Measurements from ENCODE around the gene ZNF679.
A peak's percentile ranks its signal among the peaks of the same experiment; 100 is the strongest.
"Not testable (repeated sequence)": the region's sequence is repeated elsewhere in the genome, so short reads cannot be mapped to it uniquely, and the experiment has no call there.

ZNF679 gene

DNA sequence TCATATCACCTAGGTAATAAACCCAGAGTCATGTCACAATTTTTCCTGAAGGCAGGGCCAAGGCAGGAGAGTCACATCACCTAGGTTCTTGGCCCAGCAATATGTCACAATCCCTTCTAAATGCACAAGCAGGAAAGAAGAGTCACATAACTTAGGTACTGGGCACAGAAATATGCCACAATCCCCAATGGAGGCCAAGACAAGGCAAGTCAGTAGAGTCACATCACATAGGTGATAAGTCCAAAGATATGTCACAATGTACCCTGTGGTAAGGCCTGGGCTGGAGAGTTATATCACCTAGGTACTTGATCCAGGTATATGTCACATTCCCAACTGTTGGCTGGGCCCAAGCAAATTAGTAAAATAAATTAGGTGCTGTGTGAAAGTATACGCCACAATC lies at the start of gene ZNF679:
ZNF679 (plus strand) TSS at position 301 of the 400 bp plus-strand sequence. CDS start 20,644 bp downstream, outside the sequence.
- not testable (repeated sequence) for DNase-seq (ENCODE audit: low read depth)

DNA sequence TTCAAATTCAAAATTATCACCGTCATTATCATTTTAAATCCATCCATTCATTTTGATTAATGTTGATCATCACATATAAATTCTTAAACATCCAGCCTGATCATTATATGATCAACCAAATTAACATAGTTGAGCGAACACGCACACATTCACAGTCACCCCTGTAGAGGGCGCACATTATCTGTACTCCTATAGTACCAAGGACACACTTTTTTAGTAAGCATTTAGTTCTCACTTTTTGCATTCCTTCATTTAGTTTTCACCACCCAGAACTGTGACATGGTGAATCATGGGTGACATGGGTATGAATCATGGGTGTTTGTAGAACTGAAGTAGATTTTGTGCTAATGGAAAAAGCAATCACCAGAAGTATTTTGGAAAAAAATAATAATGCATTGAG lies 47.3 kb upstream of the ZNF679 start:
- peak; percentile 7 for DNase-seq (ENCODE audit: low read depth)

DNA sequence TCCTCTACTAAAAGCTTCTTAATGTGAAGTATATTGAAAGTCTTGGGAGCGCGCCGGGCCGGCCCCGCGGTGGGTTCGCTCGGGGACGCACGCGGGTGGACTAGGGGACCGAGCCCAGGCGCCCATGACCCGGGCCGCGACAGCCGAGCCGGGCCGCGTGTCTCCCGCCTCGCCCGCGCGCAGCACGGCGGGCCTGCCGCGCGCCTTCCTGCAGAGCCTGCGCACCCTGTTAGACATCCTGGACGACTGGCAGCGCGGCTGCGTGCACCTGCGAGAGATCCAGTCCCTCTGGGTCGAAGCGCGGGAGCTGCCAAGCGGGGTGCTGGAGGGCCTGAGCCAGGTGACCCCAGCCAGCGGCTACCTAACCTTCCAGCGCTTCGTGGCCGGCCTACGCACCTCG lies 46.7 kb upstream of the ZNF679 start:
- no peak for DNase-seq (ENCODE audit: low read depth)

DNA sequence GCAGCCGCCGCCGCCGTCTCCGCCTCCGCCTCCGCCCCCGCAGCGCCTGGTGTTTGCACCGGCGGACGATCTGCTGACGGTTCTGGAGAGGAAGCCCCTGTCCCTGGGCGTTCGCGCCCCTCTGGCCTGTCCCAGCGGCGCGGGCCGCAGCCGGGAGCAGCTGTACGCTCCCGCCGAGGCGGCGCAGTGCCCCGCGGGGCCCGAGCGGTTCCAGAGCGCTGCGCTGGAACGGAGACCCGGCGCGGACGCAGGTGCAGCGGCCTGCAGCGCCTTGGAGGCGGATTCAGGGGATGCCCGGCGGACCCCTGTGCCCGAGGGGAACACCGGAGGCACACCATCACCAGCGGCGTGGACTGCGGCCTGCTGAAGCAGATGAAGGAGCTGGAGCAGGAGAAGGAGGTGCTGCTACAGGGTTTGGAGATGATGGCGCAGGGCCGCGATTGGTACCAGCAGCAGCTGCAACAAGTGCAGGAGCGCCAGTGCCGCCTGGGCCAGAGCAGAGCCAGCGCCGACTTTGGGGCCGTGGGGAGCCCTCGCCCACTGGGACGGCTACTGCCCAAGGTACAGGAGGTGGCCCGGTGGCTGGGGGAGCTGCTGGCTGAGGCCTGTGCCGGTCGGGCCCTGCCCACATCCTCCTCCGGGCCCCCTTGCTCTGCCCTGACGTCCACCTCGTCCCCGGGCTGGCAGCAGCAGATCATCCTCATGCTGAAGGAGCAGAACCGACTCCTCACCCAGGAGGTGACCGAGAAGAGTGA lies 46.1 kb upstream of the ZNF679 start:
- DNase-seq (ENCODE audit: low read depth) = no peak

DNA sequence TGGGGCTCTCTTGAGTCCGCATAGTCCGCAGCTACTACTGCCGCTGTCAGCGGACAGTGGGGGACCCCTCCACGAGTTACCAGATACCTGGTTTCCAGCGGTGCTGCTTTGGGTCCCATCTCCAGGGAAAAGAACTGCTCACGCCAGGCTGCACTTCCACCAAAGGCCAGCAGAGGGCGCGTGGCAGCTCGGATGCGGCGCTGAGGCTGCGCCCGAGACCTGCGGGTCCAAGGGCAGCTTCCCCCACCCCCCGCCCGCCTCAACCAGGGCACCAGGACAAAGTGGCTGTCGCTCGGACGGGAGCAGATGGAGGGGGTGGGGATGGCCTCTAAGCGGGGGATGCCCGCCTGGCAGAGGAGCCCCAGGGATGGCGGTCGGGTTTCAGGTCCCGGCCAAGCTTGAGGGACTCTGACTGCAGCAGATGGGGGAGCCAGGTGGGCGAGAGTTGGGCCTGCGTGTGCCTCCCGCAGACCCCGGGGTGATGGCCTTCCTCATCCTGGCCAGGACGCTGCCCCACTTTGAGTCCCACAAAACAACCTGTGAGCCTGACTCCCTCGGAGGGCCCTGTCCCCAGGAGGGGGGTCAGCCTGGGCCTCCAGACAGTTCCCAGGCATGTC lies 45.0 kb upstream of the ZNF679 start:
- no peak for DNase-seq (ENCODE audit: low read depth)

DNA sequence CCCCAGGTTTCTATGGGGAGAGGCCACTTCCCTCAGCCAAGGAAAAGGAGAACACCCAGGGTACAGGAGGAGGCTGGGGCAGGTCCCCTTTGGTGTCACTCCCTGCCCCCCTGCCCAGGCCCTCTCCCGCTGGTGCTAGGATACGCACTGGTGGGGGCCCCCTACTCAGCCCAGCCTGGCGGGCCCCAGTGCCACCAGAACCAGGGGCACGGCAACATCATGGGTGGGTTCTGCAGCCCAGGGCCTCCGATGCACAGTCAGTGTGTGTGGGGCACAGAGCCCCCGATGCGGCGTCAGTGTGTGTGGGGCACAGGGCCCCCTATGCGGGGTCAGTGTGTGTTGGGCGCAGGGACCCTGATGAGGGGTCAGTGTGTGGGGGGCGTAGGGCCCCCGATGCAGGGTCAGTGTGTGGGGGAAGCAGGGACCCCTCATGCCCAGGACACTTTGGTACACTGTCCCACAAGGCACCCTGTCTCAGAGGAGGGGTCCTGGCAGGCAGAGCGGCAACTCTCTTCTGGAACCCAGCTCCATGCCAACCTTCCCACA lies 44.4 kb upstream of the ZNF679 start:
- DNase-seq (ENCODE audit: low read depth) = no peak

DNA sequence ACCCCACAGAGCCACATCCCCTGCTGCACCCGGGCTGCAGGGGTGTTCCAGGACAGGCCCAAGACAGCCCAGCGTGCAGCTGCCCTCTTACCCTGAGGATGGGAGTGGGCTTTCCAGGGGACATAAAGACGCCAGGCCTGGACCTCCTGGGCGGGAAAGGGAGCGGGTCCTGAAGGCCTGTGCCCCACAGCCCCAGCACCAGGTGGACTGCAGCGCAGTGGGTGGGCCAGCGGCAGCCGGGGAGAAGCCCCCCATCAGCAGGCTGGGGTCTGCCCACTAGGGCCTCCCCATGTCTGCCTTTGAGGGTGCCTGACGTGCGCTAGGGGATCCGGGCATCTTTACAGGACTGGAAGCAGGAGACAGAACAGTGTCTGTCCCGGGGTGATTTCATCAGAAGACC lies 43.9 kb upstream of the ZNF679 start:
- no peak for DNase-seq (ENCODE audit: low read depth)

DNA sequence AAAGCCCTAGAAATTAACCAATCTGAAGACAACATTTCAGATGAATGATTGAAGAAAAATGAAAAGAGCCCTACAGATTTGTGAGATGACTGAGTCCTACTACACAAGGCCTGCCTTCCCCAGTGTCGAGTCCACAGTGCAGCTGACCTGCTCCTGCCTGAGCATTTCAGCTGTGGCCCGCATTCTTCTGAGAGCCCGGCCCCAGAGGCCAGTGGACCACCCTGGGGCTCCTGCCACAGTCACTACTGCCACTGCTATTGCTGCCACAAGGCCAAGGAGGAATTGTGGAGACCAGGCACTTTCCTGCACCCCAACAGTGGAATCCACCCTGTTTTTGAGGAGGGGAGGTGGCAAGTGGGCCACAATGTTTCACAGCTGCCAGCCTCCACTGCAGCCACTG lies 40.9 kb upstream of the ZNF679 start:
- no peak for DNase-seq (ENCODE audit: low read depth)

DNA sequence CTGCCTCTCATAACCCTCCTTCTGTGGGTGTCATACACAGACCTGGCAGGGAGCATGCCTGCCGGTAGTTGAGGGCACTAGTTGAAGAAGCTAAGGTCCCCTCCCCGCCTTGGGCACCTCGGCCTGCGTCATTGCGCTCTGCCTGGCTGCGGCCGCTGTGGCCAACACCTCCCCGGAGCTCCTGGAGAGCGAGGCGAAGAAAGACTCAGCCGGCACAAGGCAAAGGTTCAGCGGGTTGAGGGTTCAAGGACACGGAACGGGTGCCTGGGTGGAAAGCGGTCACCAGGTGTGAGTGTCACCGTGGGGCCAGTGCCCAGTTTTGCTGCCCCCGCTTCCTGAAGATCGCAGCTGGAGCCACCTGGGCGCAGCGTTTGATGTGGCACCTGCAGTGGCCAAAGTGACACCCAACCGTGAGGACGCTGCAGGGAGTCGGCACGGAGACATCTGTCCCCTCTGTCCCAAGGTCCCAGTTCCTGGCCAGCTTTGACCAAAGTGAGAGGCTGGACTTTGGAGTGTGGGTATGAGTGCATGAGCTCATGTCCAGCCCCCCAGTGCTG lies 36.0 kb upstream of the ZNF679 start:
- DNase-seq (ENCODE audit: low read depth) = no peak

DNA sequence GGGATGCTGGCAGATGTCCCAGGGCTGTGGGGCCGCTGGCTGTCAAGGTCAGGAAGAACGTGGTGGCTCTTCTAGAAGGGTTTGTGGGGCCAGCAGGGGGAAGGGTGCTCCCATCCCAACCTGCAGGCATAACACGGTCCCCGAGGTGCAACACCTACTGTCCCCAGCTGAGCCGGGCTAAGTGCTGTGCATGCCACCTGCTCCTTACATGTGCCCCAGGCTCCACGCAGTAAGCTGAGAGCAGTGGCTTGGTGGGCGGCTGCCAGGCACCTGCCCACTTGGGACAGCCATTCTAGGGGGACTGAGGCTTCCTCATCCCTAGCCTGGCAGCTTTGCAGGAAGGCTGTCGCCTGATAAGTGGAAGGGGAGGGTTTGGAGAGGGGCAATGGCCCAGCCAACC lies 35.5 kb upstream of the ZNF679 start:
- no peak for DNase-seq (ENCODE audit: low read depth)

DNA sequence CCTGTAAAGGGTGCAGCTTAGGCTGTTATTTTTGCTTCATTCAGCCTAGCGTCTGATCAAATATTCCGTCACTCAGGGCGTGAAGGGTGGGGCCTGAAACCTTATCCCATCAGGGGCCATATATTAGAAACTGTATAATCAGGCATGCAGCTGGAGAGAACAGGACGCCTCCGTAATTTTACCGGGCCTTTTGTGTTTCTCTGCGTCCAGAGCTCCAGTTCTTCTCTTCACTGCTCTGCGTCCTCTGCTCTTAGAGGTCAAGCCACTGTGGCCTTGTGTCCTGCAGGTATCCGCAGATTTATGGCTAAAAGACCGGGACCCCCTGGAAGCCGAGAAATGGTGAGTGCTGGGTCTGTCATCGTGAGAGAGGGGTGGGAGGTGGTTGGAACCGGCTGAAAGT lies 21.4 kb upstream of the ZNF679 start, which contains the start of gene ZNF735:
ZNF735 (plus strand) TSS at position 301 of the 400 bp plus-strand sequence; CDS start at position 301, 0 bp downstream.
- DNase-seq (ENCODE audit: low read depth) = no peak

DNA sequence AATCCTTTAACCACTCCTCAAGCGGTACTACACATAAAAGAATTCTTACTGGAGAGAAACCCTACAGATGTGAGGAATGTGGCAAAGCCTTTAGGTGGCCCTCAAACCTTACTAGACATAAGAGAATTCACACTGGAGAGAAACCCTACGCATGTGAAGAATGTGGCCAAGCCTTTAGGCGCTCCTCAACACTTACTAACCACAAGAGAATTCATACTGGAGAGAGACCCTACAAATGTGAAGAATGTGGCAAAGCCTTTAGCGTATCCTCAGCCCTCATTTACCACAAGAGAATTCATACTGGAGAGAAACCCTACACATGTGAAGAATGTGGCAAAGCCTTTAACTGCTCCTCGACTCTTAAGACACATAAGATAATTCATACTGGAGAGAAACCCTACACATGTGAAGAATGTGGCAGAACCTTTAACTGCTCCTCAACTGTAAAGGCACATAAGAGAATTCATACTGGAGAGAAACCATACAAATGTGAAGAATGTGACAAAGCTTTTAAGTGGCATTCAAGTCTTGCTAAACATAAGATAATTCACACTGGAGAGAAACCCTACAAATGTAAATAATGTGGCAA lies 8.5 kb upstream of the ZNF679 start:
- DNase-seq (ENCODE audit: low read depth) = not testable (repeated sequence)

DNA sequence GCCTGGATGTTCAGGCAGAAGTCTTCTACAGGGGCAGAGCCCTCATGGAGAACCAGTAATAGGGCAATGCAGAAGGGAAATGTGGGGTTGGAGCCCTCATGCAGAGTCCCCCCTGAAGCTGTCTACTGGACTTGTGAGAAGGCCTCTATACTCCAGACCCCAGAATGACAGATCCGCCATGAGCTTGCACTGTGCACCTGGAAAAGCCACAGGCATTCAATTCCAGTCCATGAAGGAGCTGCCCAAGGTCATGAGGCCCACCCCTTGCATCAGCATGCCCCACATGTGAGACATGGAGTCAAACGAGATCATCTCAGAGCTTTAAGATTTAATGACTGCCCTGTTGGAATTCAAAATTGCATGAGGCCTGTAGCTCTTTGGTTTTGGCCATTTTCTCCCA lies 4.9 kb upstream of the ZNF679 start:
- no peak for DNase-seq (ENCODE audit: low read depth)

DNA sequence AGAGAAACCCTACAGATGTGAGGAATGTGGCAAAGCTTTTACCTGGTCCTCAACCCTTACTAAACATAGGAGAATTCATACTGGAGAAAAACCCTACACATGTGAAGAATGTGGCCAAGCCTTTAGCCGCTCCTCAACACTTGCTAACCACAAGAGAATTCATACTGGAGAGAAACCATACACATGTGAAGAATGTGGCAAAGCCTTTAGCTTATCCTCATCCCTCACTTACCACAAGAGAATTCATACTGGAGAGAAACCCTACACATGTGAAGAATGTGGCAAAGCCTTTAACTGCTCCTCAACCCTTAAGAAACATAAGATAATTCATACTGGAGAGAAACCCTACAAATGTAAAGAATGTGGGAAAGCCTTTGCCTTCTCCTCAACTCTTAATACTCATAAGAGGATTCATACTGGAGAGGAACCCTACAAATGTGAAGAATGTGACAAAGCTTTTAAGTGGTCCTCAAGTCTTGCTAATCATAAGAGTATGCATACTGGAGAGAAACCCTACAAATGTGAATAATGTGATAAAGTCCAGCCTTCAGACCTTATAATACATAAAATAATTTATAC lies 38.2 kb downstream of the ZNF679 start:
- DNase-seq (ENCODE audit: low read depth) = no peak

DNA sequence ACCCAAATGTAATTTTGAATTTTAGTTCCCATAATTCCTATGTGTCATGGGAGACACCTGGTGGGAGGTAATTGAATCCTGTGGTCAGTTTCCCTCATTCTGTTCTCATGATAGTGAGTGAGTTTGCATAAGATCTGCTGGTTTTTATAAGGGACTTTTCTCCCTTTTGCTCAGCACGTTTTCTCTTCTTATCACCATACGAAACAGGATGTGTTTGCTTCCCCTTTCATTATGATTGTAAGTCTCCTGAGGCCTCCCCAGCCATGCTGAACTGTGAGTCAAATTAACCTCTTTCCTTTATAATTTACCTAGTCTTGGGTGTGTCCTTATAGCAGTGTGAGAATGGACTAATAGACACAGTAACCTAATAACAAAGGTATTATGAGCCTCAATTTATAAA lies 49.4 kb downstream of the ZNF679 start:
- DNase-seq (ENCODE audit: low read depth) = peak; percentile 20

DNA sequence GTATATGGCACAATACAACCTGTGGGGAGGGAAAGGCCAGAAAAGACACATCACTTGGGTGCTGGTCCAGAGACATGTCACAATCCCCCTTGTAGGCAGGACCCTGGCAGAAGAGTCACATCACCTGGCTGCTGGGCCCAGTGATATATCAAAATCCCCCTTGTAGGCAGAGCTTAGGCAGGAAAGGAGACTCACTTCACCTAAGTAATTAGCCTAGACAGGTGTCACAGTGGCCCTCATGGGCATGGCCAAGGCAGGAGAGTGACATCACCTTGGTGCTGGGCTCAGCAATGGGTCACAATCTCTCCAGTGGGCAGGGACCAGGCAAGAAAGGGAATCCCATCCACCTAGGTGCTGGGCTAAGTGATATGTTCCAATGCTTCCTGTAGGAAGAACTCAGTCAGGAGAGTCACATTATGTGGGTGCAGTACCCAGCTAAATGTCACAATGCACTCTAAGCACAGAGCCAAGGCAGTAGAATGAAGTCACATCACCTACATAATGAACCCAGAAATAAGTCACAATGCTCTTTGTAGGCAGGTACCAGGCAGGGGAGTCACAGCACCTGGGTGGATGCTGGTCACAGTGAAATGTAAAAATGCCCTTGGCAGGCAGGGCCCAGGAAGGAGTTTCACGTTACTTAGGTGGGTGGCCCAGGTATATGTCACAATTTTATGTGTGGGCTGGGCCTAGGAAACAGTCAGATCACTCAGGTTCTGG lies 66.6 kb downstream of the ZNF679 start:
- no peak for DNase-seq (ENCODE audit: low read depth)

DNA sequence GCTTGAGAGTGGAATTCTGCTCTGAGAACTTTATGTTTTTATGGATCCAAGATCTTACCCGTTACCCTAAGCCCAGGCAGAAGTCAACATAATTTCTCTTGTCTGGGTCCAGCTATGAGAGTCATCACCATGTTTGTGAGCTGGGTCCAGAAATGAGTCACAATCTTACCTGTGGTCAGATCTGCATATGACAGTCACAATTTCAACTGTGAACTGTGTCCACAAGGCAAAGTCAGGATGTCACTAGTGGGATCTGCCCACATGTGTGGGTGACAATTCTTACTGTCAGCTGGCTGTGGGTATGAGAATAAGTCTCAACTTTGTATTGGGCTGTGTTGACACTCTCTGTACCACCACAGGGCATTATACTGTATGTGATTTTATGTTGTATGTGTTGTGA lies 69.1 kb downstream of the ZNF679 start:
- not testable (repeated sequence) for DNase-seq (ENCODE audit: low read depth)

DNA sequence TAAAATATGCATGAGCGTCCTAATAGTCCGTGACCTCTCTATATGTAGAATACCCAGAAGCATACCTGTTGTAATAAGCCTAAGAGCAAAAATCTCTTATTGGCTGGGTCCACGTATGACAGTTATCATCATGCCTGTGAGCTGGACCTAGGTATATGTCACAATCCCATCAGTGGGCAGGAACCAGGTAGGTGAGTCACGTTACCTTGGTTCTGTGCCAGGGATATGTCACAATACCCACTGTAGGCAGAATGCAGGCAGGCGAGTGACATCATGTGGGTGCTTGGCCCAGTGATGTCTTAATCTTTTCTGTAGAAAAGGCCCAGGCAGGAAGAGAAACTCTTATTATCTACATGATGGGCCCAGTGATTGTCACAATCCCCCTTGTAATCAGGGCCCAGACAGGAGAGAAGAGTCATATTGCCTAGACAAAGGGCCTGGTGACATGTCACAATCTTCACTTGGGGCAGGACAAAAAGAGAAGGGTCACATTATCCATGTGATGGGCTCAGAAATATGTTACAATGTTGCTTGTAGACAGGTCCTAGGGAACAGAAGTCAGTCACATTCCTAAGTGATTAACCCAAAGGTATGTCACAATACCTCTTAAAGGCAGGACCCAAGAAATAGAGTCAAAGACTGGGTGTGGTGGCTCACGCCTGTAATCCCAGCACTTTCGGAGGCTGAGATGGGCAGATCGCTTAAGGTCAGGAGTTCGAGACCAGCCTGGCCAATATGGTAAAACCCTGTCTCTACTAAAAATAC lies 72.5 kb downstream of the ZNF679 start:
- no peak for DNase-seq (ENCODE audit: low read depth)

DNA sequence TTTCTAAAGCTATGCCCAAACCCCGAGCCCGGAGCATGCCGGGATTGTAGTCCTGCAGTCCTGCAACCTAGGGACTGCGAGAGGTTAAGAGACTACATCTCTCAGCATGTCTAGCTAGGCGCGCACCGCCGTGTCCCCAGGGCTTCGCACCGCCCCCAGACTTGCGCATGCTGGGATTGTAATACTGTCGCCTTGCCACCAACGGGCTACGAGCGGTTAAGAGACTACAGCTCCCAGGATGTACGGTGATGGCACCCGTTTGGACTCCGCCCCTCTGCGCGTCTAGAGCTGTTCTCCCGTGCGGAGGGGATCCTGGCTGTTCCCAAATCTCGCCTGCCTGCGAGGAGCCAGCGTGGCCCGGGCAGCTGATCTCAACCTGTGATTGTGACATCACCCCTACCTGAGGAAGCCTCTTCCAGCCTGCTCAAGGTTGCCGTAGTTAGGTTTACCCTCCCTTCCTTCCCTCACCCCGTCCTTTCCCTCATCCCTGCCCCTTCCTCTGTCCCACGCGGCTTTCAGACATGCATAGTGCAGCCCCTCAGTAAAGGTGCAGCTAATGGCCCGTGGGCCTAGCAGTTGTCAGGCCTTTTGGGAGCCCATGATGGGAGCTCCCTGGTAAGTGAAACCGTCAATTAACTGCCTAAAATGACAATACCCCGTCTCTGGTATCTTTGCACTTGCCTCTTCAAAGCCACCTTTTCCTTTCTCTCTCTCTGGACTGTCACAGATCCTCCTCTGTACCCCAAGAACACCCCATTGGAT lies 79.2 kb downstream of the ZNF679 start:
- DNase-seq (ENCODE audit: low read depth) = peak; percentile 83

DNA sequence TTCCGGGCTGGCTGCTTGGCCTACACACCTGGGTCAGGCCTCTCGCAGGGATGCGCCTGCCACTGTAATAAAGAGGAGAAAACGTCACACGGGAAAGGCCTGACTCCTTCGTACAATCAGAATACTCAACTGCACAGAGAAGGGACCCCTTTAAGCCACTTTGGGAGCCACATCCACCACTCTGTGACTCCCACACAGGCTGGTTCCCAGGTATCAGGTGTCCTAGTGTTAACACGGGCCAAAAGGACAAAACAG lies 79.7 kb downstream of the ZNF679 start:
- DNase-seq (ENCODE audit: low read depth) = no peak
